GM12874 (cell line): ENCODE measurements around the gene C18orf63.

Experiments
- CTCF ChIP-seq: IDR thresholded peaks from 2 replicates; pipeline ENCODE4 v1.5.1; 2011; ENCODE audit warnings: low read depth, mild to moderate bottlenecking, control low read depth, low read length, moderate library complexity; ENCODE audit not compliant: insufficient read depth

C18orf63 gene

GRCh38 chr18:74382481-74383017, 66.9 kb downstream of the C18orf63 start:
- no peak for TF ChIP-seq CTCF

GRCh38 chr18:74387383-74387782, 71.7 kb downstream of the C18orf63 start:
- TF ChIP-seq CTCF: no peak

DNA sequence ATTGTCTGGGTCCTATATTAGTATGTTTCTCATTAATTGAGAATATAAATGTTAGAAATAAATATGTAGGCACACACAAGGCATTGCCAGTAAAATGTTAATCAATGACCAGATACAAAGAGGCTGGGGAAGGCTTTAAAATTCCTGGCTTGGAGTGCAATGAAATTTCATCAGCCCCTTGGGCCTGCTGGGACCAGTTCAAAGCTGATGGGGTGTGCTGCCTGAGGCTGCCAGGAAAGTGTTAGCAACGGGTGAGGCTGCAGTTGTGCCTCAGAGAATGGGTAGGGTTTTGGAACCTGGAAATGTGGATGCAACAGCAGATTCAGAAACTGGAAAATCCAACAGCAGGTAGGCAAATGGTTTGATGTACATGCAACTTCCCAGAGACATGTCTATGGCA, 72.6 kb downstream of the C18orf63 start:
- no peak for TF ChIP-seq CTCF

DNA sequence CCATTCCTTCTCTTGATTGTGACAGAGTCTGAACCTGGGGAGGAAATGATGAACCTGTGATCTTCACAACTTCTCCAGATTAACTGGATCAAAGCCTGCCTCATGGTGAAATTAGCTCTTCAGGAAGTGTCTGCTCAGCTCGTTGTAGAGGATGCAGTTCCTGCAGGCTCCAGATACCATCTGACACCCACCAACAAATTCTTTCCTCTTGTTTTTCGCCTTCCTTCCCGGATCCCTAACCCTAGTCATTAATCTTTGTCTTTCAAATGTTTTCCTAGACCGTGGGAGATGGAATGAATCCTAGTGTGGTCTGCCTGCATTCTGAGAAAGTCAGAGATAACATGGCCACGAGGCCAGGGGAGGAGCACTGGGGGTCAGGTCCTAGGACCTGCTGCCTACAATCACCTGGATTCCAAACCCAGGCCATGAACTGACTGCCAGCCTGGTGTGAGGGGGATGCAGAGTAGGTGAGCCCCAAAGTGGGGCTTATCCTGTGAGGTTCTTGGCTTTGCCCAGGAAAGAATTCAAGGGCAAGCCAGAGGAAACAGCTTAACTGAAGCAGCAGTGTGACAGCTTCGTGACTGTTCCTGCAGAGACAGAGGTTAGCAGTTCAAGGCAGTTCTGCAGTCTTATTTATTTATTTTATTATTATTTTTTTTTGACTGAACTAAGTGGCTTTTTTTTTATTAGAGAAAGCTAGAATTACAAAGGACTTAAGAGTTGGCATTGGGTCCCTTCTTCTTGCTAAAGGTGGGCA, 73.7 kb downstream of the C18orf63 start:
- TF ChIP-seq CTCF: no peak

- no peak for TF ChIP-seq CTCF
Measured at GRCh38 chr18:74389991-74390390, 74.4 kb downstream of the C18orf63 start.

- TF ChIP-seq CTCF: no peak
Measured at GRCh38 chr18:74390900-74391299, 75.3 kb downstream of the C18orf63 start.

GRCh38 chr18:74392323-74392722, 76.7 kb downstream of the C18orf63 start:
- TF ChIP-seq CTCF: no peak

GRCh38 chr18:74395006-74395405, 79.4 kb downstream of the C18orf63 start:
- TF ChIP-seq CTCF: no peak
